Lower leg skin (tissue), 4 donors: Measurements from ENCODE around the gene EVX1. TPM values are rescaled to one million over a fixed set of nuclear protein-coding genes. Genes with fewer than 3 reads are reported as not detected.

Experiments used
- DNase-seq, 2 donors: peaks; one replicate each; pipeline ENCODE4 v3.0.0-alpha.2; 2019; ENCODE audit warnings: low spot score in 2 of 2
- H3K4me3 ChIP-seq: fragments of 200-600 bp; sonication (generic); 2 replicates; pipeline ENCODE4 v1.5.1; 2017; ENCODE audit warnings: mild to moderate bottlenecking, low read depth; ENCODE audit not compliant: poor library complexity, severe bottlenecking
- POLR2A ChIP-seq, 2 donors: fragments of 450-650 bp; IDR thresholded peaks; one replicate each; pipeline ENCODE4 v1.6.1; 2016 to 2017; ENCODE audit warnings: antibody characterized with exemption in 2 of 2, mild to moderate bottlenecking in 1 of 2, moderate library complexity in 1 of 2
- WGBS, 2 donors: methylation state at CpG; one replicate each; pipeline ENCODE4 v1.1.5; 2018; 5-methylcytosine and 5-hydroxymethylcytosine counted together
- intact Hi-C: fragments of 100-400 bp; cut with DNase I; formaldehyde crosslinking; loops from one replicate; pipeline ENCODE4 v1.15.0; 2023; ENCODE audit warnings: low total_unique reads
- total RNA-seq, 4 donors: library from RNA; depleted of rRNA; stranded (reverse); fragments of >200 nt; gene quantifications; one replicate each; pipeline ENCODE4 v1.1.0, GENCODE V29; 2016
- TF ChIP-seq, protein P1 (sequence below), 3 donors: fragments of 450-650 bp; IDR thresholded peaks; one replicate each; pipeline ENCODE4 v1.5.1; 2016; ENCODE audit warnings: antibody characterized with exemption in 3 of 3, mild to moderate bottlenecking in 3 of 3, moderate library complexity in 2 of 3

EVX1 gene
- total RNA-seq, 4 donors from 2014 or later, result not detected

DNA sequence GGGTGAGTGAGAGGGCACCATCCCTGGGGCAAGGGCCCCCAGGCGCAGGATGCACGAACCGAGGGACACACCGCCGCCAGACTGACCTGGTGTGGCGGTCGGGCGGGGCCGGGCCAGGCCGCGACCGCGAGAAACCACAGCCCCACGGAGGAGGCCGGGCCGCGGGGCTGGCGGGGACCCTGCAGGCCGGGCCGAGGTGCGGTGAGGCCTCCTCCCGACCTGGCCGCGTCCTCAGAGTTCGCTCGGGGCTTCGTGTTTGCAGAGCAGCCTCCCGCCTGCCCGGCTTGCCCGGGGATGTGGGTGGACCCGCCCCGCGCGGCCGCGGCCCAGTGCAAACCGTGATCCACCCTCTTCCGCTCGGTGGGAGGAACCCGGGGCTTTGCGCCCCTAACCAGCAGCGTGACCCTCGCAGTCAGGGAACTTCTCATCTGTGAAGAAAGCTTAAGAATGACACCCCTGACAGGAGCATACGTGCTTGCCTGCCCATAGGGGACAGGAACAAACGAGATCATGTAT is 22.1 kb upstream of the EVX1 start:
- TF ChIP-seq POLR2A (IDR thresholded peaks at IDR 0.05), result no peak
- TF ChIP-seq, protein P1, sequence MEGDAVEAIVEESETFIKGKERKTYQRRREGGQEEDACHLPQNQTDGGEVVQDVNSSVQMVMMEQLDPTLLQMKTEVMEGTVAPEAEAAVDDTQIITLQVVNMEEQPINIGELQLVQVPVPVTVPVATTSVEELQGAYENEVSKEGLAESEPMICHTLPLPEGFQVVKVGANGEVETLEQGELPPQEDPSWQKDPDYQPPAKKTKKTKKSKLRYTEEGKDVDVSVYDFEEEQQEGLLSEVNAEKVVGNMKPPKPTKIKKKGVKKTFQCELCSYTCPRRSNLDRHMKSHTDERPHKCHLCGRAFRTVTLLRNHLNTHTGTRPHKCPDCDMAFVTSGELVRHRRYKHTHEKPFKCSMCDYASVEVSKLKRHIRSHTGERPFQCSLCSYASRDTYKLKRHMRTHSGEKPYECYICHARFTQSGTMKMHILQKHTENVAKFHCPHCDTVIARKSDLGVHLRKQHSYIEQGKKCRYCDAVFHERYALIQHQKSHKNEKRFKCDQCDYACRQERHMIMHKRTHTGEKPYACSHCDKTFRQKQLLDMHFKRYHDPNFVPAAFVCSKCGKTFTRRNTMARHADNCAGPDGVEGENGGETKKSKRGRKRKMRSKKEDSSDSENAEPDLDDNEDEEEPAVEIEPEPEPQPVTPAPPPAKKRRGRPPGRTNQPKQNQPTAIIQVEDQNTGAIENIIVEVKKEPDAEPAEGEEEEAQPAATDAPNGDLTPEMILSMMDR (IDR thresholded peaks at IDR 0.05), result no peak
- H3K4me3 ChIP-seq, result no peak overlapping the region
- intact Hi-C loops, result no loop called here
- WGBS, 2 donors, result 30 to 48% methylated on average over 13 to 37 of the region's 45 CpGs
- DNase-seq, result peak in 1 of 2 donors; percentile 71

DNA sequence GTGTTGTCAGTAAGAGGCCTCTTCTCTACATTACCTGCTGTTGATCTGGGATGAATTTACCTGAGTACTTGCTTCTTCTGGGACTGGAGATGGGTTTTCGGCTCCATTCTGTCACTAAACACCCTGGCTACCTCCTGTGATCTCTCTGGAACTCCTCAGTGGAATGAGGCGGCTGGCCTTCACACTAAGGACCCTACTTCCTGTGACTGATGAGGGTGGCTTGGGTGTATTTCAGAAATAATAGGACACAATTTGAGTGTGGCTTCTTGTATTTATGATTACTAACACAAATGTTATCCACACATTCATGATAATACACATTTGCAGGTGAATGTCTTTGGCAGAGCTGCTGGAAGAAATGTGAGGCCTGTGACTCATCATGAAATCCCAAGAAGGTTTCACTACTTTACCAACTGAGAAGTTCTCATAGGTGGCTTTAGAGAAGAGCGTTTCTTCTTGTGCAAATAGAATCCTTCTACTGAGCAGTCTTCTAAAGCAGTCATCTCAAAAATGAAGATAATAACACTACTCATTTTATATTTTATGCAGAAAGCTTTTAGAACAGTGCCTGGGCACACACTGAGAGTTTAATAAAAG is 21.3 kb upstream of the EVX1 start:
- DNase-seq, result peak in 1 of 2 donors; percentile 13
- WGBS, 2 donors, result 91 to 97% methylated on average over 3 of the region's 3 CpGs
- TF ChIP-seq POLR2A (IDR thresholded peaks at IDR 0.05), result no peak
- TF ChIP-seq, protein P1 (IDR thresholded peaks at IDR 0.05), result no peak
- intact Hi-C loops, result no loop called here
- no peak overlapping the region for H3K4me3 ChIP-seq

DNA sequence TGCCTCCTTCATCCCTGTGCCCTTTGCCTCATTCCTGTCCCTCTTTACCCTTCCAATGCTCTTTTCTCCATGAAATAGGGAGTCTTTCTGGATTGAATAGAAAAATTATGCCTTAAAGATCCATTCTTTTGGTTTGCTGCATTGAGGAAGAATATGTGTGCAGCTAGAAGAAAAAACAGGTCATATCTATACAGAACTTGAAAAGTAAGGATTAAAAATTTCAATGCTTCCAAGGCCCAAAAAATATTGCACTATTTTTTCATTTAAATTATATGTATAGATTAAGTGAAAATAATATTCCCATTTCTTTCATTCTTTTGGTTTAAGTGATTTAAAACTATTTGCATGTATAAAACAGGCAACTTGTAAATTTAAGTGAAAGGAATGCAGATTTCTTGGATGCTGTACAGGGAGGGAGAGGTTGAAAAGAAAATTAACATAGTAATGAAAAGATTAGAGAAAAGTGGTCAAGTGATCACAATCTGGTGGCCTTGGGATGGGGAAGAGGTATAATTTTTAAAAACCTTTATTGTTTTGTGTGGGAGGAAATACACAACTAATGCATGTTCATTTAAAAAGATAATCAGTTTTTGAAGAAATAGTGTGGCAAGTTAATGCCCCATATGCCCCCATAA is 18.5 kb upstream of the EVX1 start:
- TF ChIP-seq, protein P1 (IDR thresholded peaks at IDR 0.05), result no peak
- TF ChIP-seq POLR2A (IDR thresholded peaks at IDR 0.05), result no peak
- H3K4me3 ChIP-seq, result no peak overlapping the region
- no peak for DNase-seq
- intact Hi-C loops, result no loop called here

DNA sequence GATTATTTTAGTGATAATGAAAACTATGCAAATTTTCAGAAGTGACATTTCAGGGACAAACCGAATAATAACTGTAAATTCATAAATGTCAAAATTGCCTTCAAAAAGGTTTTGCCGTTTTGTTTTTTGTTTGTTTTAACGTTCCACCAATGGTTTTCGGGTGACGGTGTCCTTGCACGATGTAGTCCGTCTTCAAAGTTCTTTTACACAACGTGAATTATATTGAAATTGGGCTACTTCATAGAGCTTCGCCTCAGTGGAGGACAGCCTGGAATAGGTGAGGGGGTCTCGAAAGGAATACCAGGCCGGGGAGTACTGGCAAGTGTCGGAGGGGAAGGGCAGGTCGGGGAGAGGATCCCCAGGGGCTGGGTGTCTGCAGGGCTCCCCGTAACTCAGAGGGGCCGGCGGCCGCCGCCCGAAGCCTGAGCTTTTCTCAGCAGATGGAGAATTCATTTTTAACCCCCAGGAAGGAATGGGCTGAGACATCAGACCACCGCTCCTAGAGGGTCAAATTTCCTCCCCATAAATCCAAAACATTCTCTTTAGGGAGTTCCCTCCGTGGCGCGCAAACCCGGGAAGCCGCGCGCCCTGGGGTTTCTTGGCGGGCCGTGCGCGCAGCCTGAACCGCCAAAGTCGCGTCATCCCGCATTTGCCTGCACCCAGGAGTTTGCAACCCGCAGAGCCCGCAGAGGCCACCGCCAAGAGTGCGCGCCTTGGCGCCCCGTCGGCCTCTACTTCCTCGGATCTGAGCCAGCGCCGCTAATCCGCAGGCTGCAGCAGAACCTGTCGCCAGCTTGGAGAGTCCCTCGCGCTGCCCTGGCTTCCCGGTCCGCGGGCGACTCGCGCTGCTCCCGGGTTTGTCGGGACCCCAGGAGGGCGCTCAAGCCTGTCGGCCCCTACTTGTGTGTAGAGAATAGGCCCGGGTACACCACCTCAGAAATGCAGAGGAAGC is 17.3 kb upstream of the EVX1 start:
- H3K4me3 ChIP-seq, result no peak overlapping the region
- 17 to 18% methylated on average over 45 to 51 of the region's 61 CpGs for WGBS, 2 donors
- peak in 1 of 2 donors; percentile 84 for DNase-seq
- intact Hi-C loops, result no loop called here
- no peak for TF ChIP-seq POLR2A (IDR thresholded peaks at IDR 0.05)
- TF ChIP-seq, protein P1 (IDR thresholded peaks at IDR 0.05), result no peak

DNA sequence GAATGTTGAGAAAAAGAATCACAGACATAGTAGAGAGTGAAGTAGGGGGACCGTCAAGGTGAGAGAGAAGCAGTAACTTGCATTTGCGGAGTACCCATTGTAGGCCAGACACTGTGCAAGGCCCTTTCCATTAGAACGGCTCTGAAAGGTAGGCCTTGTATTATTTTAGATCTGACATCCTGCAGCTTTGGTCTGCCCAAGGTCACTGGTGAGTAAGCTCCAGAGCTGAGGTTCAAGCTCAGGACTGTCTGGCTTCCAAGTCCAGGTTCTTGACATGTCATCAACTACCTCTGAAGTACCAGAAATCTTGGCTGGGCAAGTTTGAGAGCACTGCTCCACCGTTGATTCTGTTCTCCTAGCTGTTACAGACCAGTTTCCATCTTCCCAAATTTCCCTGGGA is 13.2 kb upstream of the EVX1 start:
- 90 to 94% methylated on average over 4 of the region's 4 CpGs for WGBS, 2 donors
- TF ChIP-seq, protein P1 (IDR thresholded peaks at IDR 0.05), result no peak
- TF ChIP-seq POLR2A (IDR thresholded peaks at IDR 0.05), result no peak
- H3K4me3 ChIP-seq, result no peak overlapping the region
- DNase-seq, result peak in 1 of 2 donors; percentile 77
- intact Hi-C loops, result no loop called here
